WTC11 (cell line): ENCODE results near the gene RBMS1. TPM values are rescaled to one million over a fixed set of nuclear protein-coding genes. Genes with fewer than 3 reads are reported as not detected.

Experiments used
- ATAC-seq: fragments of 200-7000 bp; cut with Tn5 transposase; 2 replicates; pipeline ENCODE4 v1.10.0; 2021; ENCODE audit warnings: mild to moderate bottlenecking, moderate library complexity
- CTCF ChIA-PET: fragments of 300-600 bp; sonication (Branson Sonifier 250); formaldehyde crosslinking; loops from one replicate; lab custom pipeline; 2021; ENCODE audit warnings: antibody characterized with exemption; lab: Charles Lee
- POLR2A ChIA-PET: fragments of 350-600 bp; sonication (Branson Sonifier 250); formaldehyde crosslinking; loops from one replicate; lab custom pipeline; 2021; ENCODE audit warnings: antibody characterized with exemption; lab: Charles Lee
- DNase-seq: peaks from one replicate; pipeline ENCODE4 v3.0.0; 2021; ENCODE audit warnings: low spot score
- H3K27ac Mint-ChIP-seq: 2 replicates; pipeline ENCODE4 v1.8.0; 2021; ENCODE audit warnings: mixed read lengths
- H3K27me3 Mint-ChIP-seq: 2 replicates; pipeline ENCODE4 v1.8.0; 2021; ENCODE audit warnings: low read depth, mild to moderate bottlenecking, moderate library complexity, mixed read lengths
- H3K36me3 Mint-ChIP-seq: 2 replicates; pipeline ENCODE4 v1.8.0; 2021; ENCODE audit warnings: mixed read lengths
- H3K4me1 Mint-ChIP-seq: 2 replicates; pipeline ENCODE4 v1.8.0; 2022; ENCODE audit warnings: mixed read lengths
- H3K4me3 Mint-ChIP-seq: 2 replicates; pipeline ENCODE4 v1.8.0; 2021; ENCODE audit warnings: mild to moderate bottlenecking, moderate library complexity, mixed read lengths
- H3K9me3 Mint-ChIP-seq: 2 replicates; pipeline ENCODE4 v1.8.0; 2021; ENCODE audit warnings: mixed read lengths
- ELF4 ChIP-seq: sonication (generic); formaldehyde crosslinking; IDR thresholded peaks from 2 replicates; pipeline ENCODE4 v1.8.1; 2022; ENCODE audit warnings: low read depth, mild to moderate bottlenecking, moderate library complexity, missing genetic modification reagents
- EMX1 ChIP-seq: fragments of 250-450 bp; sonication (Bioruptor Pico); IDR thresholded peaks from 2 replicates; pipeline ENCODE4 v1.8.0; 2021; ENCODE audit warnings: mild to moderate bottlenecking
- ESRRA ChIP-seq: sonication (generic); formaldehyde crosslinking; IDR thresholded peaks from 2 replicates; pipeline ENCODE4 v1.8.1; 2022; ENCODE audit warnings: mild to moderate bottlenecking, missing genetic modification reagents, borderline replicate concordance
- IRF2 ChIP-seq: sonication (generic); formaldehyde crosslinking; IDR thresholded peaks from 2 replicates; pipeline ENCODE4 v1.8.0; 2022; ENCODE audit warnings: low read depth, missing genetic modification reagents, borderline replicate concordance
- MXD4 ChIP-seq: fragments of 250-450 bp; sonication (Bioruptor Pico); IDR thresholded peaks from 2 replicates; pipeline ENCODE4 v1.8.0; 2021; ENCODE audit warnings: mild to moderate bottlenecking, moderate library complexity, borderline replicate concordance
- NFATC4 ChIP-seq: fragments of 250-450 bp; sonication (Bioruptor Pico); IDR thresholded peaks from 2 replicates; pipeline ENCODE4 v1.9.0; 2021; ENCODE audit warnings: mild to moderate bottlenecking
- PRRX2 ChIP-seq: fragments of 250-450 bp; sonication (Bioruptor Pico); IDR thresholded peaks from 2 replicates; pipeline ENCODE4 v1.8.0; 2021; ENCODE audit warnings: mild to moderate bottlenecking
- RORB ChIP-seq: fragments of 250-450 bp; sonication (Bioruptor Pico); IDR thresholded peaks from 2 replicates; pipeline ENCODE4 v1.9.0; 2021; ENCODE audit warnings: mild to moderate bottlenecking
- TEAD1 ChIP-seq: sonication (generic); formaldehyde crosslinking; IDR thresholded peaks from 2 replicates; pipeline ENCODE4 v1.8.0; 2022; ENCODE audit warnings: mild to moderate bottlenecking, missing genetic modification reagents
- ZNF232 ChIP-seq: sonication (generic); formaldehyde crosslinking; IDR thresholded peaks from 2 replicates; pipeline ENCODE4 v1.8.0; 2022; ENCODE audit warnings: mild to moderate bottlenecking, missing genetic modification reagents
- ZNF263 ChIP-seq: sonication (generic); formaldehyde crosslinking; IDR thresholded peaks from 2 replicates; pipeline ENCODE4 v1.8.1; 2022; ENCODE audit warnings: low read depth, mild to moderate bottlenecking, moderate library complexity, missing genetic modification reagents
- ZNF396 ChIP-seq: fragments of 250-450 bp; sonication (Bioruptor Pico); IDR thresholded peaks from 2 replicates; pipeline ENCODE4 v1.8.0; 2021; ENCODE audit warnings: mild to moderate bottlenecking, moderate library complexity, borderline replicate concordance
- ZNF416 ChIP-seq: fragments of 250-450 bp; sonication (Bioruptor Pico); IDR thresholded peaks from 2 replicates; pipeline ENCODE4 v1.9.0; 2021; ENCODE audit warnings: mild to moderate bottlenecking, inconsistent platforms
- total RNA-seq: library from RNA; stranded (reverse); gene quantifications from 3 replicates; pipeline ENCODE4 v1.2.3, GENCODE V29; 2021
- TF ChIP-seq, protein P1 (sequence below): sonication (generic); formaldehyde crosslinking; IDR thresholded peaks from 2 replicates; pipeline ENCODE4 v1.8.1; 2022; ENCODE audit warnings: low read depth, missing genetic modification reagents, borderline replicate concordance
- TF ChIP-seq, protein P2 (sequence below): sonication (generic); formaldehyde crosslinking; IDR thresholded peaks from 2 replicates; pipeline ENCODE4 v1.8.0; 2023; ENCODE audit warnings: missing genetic modification reagents
- TF ChIP-seq, protein P3 (sequence below): sonication (generic); formaldehyde crosslinking; conservative IDR thresholded peaks from 2 replicates; pipeline ENCODE4 v1.8.1; 2023; ENCODE audit warnings: mild to moderate bottlenecking, low read depth, missing genetic modification reagents, moderate library complexity
- TF ChIP-seq, protein P4 (sequence below): fragments of 250-450 bp; sonication (Bioruptor Pico); conservative IDR thresholded peaks from 2 replicates; pipeline ENCODE4 v1.9.0; 2021; ENCODE audit warnings: mild to moderate bottlenecking
- TF ChIP-seq, protein P5 (sequence below): sonication (generic); formaldehyde crosslinking; IDR thresholded peaks from 2 replicates; pipeline ENCODE4 v1.8.1; 2022; ENCODE audit warnings: low read depth, mild to moderate bottlenecking, moderate library complexity, missing genetic modification reagents, borderline replicate concordance
- TF ChIP-seq, protein P6 (sequence below): sonication (generic); formaldehyde crosslinking; IDR thresholded peaks from 2 replicates; pipeline ENCODE4 v1.8.1; 2022; ENCODE audit warnings: mild to moderate bottlenecking, moderate library complexity, missing genetic modification reagents
- TF ChIP-seq, protein P7 (sequence below): sonication (generic); formaldehyde crosslinking; conservative IDR thresholded peaks from 2 replicates; pipeline ENCODE4 v1.8.1; 2022; ENCODE audit warnings: mild to moderate bottlenecking, missing genetic modification reagents
- TF ChIP-seq, protein P8 (sequence below): sonication (generic); formaldehyde crosslinking; IDR thresholded peaks from 2 replicates; pipeline ENCODE4 v1.8.0; 2023; ENCODE audit warnings: mild to moderate bottlenecking, missing genetic modification reagents
- TF ChIP-seq, protein P9 (sequence below): fragments of 250-450 bp; sonication (Bioruptor Pico); IDR thresholded peaks from 2 replicates; pipeline ENCODE4 v2.1.2; 2022; ENCODE audit warnings: mild to moderate bottlenecking, moderate library complexity

RBMS1 gene
- total RNA-seq, 1 experiment from 2014 or later, result 56.3 TPM

DNA sequence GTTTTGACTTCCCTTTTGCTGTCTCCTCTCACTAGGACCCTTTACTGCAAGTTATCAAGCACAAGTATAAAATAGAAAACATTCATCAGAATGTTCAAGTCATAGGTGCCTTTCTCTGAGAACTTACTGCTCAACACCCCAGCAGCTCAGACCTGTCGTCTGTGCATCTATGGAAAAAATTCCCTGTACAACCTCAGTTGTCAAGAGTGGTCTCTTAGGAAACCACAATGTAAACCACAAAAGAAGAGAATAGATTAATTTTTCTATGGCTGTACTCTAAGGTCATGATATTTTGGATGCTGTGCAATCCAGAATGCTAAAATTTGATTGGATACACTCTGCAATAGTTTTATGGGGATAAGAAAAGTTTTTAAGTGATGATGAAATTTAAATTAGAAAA is 84.1 kb downstream of the RBMS1 start:
- H3K4me1 Mint-ChIP-seq, result peaks cover 42% of the 10 kb centered on the region
- H3K27me3 Mint-ChIP-seq, result peaks cover 29% of the 10 kb centered on the region
- no peak for DNase-seq
- H3K27ac Mint-ChIP-seq, result no peak overlapping the region; the same call in 1 of the 2 replicates
- H3K4me3 Mint-ChIP-seq, result peak overlapping the region; percentile 83
- ATAC-seq, result no peak
- TF ChIP-seq, protein P1, sequence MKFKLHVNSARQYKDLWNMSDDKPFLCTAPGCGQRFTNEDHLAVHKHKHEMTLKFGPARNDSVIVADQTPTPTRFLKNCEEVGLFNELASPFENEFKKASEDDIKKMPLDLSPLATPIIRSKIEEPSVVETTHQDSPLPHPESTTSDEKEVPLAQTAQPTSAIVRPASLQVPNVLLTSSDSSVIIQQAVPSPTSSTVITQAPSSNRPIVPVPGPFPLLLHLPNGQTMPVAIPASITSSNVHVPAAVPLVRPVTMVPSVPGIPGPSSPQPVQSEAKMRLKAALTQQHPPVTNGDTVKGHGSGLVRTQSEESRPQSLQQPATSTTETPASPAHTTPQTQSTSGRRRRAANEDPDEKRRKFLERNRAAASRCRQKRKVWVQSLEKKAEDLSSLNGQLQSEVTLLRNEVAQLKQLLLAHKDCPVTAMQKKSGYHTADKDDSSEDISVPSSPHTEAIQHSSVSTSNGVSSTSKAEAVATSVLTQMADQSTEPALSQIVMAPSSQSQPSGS (CRISPR knock-in tag), result no peak
- TF ChIP-seq, protein P2, sequence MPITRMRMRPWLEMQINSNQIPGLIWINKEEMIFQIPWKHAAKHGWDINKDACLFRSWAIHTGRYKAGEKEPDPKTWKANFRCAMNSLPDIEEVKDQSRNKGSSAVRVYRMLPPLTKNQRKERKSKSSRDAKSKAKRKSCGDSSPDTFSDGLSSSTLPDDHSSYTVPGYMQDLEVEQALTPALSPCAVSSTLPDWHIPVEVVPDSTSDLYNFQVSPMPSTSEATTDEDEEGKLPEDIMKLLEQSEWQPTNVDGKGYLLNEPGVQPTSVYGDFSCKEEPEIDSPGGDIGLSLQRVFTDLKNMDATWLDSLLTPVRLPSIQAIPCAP, result no peak
- TF ChIP-seq RORB (CRISPR knock-in tag) (no peak), IRF2 (CRISPR knock-in tag) (no peak)
- no peaks in the 10 kb centered on the region for H3K36me3 Mint-ChIP-seq
- CTCF ChIA-PET, result interaction anchor here (0.7 kb wide), 1 partner anchor 88 kb away, joined by 3 read pairs; no protein-coding TSS in a partner anchor
- H3K9me3 Mint-ChIP-seq, result no peaks in the 10 kb centered on the region
- POLR2A ChIA-PET, result no interaction called here

DNA sequence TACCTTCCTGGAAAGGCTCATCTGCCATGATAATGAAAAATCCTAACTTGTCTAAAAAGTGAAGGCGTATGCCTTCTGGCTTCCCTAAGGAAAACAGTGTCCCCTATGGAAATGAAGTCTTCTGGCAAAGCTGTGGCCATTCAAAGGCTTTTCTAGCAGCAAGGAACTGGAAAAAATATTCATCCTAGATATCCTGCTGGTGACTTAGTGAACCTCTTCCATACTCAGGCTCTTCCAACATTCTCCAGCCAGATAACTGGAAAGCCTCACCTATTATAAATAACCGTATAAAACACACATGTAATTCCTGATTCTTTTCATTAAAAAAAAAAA is 84.7 kb downstream of the RBMS1 start:
- DNase-seq (no peak), ATAC-seq (no peak)
- Mint-ChIP-seq H3K36me3 (no peaks in the 10 kb centered on the region), H3K27ac (peak overlapping the region; percentile 81; the same call in 1 of the 2 replicates), H3K4me3 (peak overlapping the region; percentile 83), H3K27me3 (peaks cover 34% of the 10 kb centered on the region), H3K9me3 (no peaks in the 10 kb centered on the region), H3K4me1 (peaks cover 44% of the 10 kb centered on the region)
- TF ChIP-seq ZNF396 (no peak), IRF2 (CRISPR knock-in tag) (no peak), ZNF263 (CRISPR knock-in tag) (no peak), NFATC4 (CRISPR knock-in tag) (no peak), ZNF416 (CRISPR knock-in tag) (no peak), EMX1 (no peak), PRRX2 (CRISPR knock-in tag) (no peak), TEAD1 (CRISPR knock-in tag) (no peak), ESRRA (no peak), MXD4 (CRISPR knock-in tag) (no peak), ELF4 (no peak), ZNF232 (CRISPR knock-in tag) (no peak)
- TF ChIP-seq, protein P3, sequence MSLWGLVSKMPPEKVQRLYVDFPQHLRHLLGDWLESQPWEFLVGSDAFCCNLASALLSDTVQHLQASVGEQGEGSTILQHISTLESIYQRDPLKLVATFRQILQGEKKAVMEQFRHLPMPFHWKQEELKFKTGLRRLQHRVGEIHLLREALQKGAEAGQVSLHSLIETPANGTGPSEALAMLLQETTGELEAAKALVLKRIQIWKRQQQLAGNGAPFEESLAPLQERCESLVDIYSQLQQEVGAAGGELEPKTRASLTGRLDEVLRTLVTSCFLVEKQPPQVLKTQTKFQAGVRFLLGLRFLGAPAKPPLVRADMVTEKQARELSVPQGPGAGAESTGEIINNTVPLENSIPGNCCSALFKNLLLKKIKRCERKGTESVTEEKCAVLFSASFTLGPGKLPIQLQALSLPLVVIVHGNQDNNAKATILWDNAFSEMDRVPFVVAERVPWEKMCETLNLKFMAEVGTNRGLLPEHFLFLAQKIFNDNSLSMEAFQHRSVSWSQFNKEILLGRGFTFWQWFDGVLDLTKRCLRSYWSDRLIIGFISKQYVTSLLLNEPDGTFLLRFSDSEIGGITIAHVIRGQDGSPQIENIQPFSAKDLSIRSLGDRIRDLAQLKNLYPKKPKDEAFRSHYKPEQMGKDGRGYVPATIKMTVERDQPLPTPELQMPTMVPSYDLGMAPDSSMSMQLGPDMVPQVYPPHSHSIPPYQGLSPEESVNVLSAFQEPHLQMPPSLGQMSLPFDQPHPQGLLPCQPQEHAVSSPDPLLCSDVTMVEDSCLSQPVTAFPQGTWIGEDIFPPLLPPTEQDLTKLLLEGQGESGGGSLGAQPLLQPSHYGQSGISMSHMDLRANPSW, result no peak
- TF ChIP-seq, protein P4, sequence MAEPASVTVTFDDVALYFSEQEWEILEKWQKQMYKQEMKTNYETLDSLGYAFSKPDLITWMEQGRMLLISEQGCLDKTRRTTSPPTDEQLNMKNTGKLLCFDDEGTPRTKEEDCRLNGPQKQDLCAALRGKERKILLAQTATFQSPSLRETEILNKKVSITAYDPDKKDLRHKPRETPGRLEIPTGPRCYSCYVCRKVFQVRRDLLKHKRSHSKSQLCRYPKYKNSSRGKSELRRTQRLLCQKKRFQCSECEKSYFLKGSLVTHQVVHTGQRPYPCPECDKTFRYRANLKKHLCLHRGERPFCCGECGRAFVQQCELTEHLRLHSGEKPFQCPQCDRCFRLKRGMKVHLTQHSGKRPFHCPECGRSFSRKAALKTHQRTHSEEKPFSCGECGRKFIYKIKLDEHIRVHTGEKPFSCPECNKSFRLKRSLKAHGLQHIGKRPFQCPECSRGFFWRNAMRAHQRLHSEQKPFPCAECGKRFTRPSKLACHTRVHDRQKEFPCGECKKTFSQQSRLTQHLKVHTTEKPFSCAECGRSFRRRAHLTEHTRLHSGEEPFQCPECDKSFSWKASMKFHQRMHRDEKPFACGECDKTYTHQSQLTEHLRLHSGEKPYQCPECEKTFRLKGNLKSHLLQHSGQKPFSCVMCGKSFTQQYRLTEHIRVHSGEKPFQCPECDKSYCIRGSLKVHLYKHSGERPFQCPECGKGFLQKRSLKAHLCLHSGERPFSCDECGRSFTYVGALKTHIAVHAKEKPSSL (CRISPR knock-in tag), result no peak
- TF ChIP-seq, protein P5, sequence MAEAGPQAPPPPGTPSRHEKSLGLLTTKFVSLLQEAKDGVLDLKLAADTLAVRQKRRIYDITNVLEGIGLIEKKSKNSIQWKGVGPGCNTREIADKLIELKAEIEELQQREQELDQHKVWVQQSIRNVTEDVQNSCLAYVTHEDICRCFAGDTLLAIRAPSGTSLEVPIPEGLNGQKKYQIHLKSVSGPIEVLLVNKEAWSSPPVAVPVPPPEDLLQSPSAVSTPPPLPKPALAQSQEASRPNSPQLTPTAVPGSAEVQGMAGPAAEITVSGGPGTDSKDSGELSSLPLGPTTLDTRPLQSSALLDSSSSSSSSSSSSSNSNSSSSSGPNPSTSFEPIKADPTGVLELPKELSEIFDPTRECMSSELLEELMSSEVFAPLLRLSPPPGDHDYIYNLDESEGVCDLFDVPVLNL (CRISPR knock-in tag), result no peak
- TF ChIP-seq, protein P6, sequence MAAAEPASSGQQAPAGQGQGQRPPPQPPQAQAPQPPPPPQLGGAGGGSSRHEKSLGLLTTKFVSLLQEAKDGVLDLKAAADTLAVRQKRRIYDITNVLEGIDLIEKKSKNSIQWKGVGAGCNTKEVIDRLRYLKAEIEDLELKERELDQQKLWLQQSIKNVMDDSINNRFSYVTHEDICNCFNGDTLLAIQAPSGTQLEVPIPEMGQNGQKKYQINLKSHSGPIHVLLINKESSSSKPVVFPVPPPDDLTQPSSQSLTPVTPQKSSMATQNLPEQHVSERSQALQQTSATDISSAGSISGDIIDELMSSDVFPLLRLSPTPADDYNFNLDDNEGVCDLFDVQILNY (CRISPR knock-in tag), result no peak
- TF ChIP-seq, protein P7, sequence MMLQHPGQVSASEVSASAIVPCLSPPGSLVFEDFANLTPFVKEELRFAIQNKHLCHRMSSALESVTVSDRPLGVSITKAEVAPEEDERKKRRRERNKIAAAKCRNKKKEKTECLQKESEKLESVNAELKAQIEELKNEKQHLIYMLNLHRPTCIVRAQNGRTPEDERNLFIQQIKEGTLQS, result no peak
- TF ChIP-seq, protein P8, sequence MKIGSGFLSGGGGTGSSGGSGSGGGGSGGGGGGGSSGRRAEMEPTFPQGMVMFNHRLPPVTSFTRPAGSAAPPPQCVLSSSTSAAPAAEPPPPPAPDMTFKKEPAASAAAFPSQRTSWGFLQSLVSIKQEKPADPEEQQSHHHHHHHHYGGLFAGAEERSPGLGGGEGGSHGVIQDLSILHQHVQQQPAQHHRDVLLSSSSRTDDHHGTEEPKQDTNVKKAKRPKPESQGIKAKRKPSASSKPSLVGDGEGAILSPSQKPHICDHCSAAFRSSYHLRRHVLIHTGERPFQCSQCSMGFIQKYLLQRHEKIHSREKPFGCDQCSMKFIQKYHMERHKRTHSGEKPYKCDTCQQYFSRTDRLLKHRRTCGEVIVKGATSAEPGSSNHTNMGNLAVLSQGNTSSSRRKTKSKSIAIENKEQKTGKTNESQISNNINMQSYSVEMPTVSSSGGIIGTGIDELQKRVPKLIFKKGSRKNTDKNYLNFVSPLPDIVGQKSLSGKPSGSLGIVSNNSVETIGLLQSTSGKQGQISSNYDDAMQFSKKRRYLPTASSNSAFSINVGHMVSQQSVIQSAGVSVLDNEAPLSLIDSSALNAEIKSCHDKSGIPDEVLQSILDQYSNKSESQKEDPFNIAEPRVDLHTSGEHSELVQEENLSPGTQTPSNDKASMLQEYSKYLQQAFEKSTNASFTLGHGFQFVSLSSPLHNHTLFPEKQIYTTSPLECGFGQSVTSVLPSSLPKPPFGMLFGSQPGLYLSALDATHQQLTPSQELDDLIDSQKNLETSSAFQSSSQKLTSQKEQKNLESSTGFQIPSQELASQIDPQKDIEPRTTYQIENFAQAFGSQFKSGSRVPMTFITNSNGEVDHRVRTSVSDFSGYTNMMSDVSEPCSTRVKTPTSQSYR (CRISPR knock-in tag), result no peak
- TF ChIP-seq, protein P9, sequence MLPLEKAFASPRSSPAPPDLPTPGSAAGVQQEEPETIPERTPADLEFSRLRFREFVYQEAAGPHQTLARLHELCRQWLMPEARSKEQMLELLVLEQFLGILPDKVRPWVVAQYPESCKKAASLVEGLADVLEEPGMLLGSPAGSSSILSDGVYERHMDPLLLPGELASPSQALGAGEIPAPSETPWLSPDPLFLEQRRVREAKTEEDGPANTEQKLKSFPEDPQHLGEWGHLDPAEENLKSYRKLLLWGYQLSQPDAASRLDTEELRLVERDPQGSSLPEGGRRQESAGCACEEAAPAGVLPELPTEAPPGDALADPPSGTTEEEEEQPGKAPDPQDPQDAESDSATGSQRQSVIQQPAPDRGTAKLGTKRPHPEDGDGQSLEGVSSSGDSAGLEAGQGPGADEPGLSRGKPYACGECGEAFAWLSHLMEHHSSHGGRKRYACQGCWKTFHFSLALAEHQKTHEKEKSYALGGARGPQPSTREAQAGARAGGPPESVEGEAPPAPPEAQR (CRISPR knock-in tag), result no peak
- POLR2A ChIA-PET, result no interaction called here
- CTCF ChIA-PET, result no interaction called here
